ENCODE results near the gene PGR. TPM values are rescaled to one million over a fixed set of nuclear protein-coding genes. Genes with fewer than 3 reads are reported as not detected.

Gene PGR
- total RNA-seq, 1 experiment from 2014 or later: not detected

DNA sequence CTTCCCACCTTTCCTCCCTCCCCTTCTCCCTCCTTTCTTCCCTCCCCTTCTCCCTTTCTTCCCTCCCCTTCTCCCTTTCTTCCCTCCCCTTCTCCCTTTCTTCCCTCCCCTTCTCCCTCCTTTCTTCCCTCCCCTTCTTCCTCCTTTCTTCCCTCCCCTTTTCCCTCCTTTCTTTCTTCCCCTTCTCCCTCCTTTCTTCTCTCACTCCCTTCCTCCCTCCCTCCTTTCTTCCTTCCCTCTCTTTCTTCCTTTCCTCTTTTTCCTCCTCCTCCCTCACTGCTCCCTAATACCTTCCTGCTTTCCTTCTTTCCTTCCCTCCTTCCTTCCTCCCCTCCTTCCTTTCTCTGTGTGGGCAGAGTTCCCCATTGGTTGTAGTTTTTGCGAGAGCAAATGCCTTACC, 76.1 kb downstream of the PGR start:
- DNase-seq (ENCODE audit: low read depth, low spot score): no peak
- no peak for ATAC-seq
- H3K36me3 ChIP-seq (ENCODE audit: control insufficient read depth, insufficient read depth, low read length): no peaks in the 10 kb centered on the region
- POLR2A ChIA-PET: no interaction called here
- H3K4me3 ChIP-seq (ENCODE audit: low read depth in 2 of 2, low read length in 2 of 2): no peak overlapping the region
- no peaks in the 10 kb centered on the region for H3K27me3 ChIP-seq (ENCODE audit: control insufficient read depth, insufficient read depth, low read length)
- CTCF ChIA-PET: no interaction called here
- TF ChIP-seq SIN3A (IDR thresholded peaks at IDR 0.05; ENCODE audit: borderline replicate concordance, insufficient read depth, low read depth, low read length): no peak
- TF ChIP-seq, protein P1, sequence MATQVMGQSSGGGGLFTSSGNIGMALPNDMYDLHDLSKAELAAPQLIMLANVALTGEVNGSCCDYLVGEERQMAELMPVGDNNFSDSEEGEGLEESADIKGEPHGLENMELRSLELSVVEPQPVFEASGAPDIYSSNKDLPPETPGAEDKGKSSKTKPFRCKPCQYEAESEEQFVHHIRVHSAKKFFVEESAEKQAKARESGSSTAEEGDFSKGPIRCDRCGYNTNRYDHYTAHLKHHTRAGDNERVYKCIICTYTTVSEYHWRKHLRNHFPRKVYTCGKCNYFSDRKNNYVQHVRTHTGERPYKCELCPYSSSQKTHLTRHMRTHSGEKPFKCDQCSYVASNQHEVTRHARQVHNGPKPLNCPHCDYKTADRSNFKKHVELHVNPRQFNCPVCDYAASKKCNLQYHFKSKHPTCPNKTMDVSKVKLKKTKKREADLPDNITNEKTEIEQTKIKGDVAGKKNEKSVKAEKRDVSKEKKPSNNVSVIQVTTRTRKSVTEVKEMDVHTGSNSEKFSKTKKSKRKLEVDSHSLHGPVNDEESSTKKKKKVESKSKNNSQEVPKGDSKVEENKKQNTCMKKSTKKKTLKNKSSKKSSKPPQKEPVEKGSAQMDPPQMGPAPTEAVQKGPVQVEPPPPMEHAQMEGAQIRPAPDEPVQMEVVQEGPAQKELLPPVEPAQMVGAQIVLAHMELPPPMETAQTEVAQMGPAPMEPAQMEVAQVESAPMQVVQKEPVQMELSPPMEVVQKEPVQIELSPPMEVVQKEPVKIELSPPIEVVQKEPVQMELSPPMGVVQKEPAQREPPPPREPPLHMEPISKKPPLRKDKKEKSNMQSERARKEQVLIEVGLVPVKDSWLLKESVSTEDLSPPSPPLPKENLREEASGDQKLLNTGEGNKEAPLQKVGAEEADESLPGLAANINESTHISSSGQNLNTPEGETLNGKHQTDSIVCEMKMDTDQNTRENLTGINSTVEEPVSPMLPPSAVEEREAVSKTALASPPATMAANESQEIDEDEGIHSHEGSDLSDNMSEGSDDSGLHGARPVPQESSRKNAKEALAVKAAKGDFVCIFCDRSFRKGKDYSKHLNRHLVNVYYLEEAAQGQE (IDR thresholded peaks at IDR 0.05; ENCODE audit: insufficient read depth in 1 of 2, low read depth in 2 of 2, low read length in 1 of 2): no peak
- TF ChIP-seq TCF7L2 (IDR thresholded peaks at IDR 0.05; ENCODE audit: low read depth, low read length): no peak
- no peak for TF ChIP-seq POLR2AphosphoS5 (IDR thresholded peaks at IDR 0.05; ENCODE audit: low read depth, low read length)
- TF ChIP-seq, protein P2, sequence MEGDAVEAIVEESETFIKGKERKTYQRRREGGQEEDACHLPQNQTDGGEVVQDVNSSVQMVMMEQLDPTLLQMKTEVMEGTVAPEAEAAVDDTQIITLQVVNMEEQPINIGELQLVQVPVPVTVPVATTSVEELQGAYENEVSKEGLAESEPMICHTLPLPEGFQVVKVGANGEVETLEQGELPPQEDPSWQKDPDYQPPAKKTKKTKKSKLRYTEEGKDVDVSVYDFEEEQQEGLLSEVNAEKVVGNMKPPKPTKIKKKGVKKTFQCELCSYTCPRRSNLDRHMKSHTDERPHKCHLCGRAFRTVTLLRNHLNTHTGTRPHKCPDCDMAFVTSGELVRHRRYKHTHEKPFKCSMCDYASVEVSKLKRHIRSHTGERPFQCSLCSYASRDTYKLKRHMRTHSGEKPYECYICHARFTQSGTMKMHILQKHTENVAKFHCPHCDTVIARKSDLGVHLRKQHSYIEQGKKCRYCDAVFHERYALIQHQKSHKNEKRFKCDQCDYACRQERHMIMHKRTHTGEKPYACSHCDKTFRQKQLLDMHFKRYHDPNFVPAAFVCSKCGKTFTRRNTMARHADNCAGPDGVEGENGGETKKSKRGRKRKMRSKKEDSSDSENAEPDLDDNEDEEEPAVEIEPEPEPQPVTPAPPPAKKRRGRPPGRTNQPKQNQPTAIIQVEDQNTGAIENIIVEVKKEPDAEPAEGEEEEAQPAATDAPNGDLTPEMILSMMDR (IDR thresholded peaks at IDR 0.05): no peak
- intact Hi-C loops (cut with micrococcal nuclease; ENCODE audit: unreplicated experiment) (no loop called here), in situ Hi-C loops (cut with HindIII; ENCODE audit: low pct_unique_long_range_greater_than_20kb, low sequenced_read_pairs) (no loop called here)
- H3K9me3 ChIP-seq (ENCODE audit: control insufficient read depth, insufficient read depth, low read depth, low read length): no peaks in the 10 kb centered on the region
- BruUV-seq (replicated peaks): no TSS peak
- no peaks in the 10 kb centered on the region for H3K4me1 ChIP-seq (ENCODE audit: control insufficient read depth, insufficient read depth, low read length)
- no peak overlapping the region for H3K27ac ChIP-seq (ENCODE audit: low read length)

DNA sequence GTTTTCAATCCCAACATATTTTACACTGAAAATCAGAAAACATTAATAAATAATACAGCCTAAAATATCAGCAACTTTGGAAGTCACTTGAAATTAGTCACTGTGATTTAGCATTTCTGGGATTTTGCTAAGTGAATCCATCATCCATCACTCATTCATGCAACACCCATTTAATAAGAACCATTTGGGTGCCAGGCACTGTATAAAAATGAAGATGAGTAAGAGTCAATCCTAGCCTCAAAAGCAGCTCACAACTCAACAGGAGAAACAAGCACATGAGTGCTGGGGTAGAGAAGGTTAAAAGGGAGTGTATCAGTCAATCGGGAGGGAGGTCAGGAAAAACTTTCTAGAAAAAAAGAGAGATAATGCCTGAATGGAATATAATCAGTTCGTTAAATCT, 77.9 kb downstream of the PGR start:
- intact Hi-C loops (cut with micrococcal nuclease; ENCODE audit: unreplicated experiment): no loop called here
- Histone ChIP-seq H3K27ac (ENCODE audit: low read length) (no peak overlapping the region), H3K27me3 (ENCODE audit: control insufficient read depth, insufficient read depth, low read length) (no peaks in the 10 kb centered on the region), H3K36me3 (ENCODE audit: control insufficient read depth, insufficient read depth, low read length) (no peaks in the 10 kb centered on the region), H3K9me3 (ENCODE audit: control insufficient read depth, insufficient read depth, low read depth, low read length) (no peaks in the 10 kb centered on the region), H3K4me1 (ENCODE audit: control insufficient read depth, insufficient read depth, low read length) (no peaks in the 10 kb centered on the region), H3K4me3 (ENCODE audit: low read depth in 2 of 2, low read length in 2 of 2) (no peak overlapping the region)
- ATAC-seq (no peak), DNase-seq (ENCODE audit: low read depth, low spot score) (no peak)
- in situ Hi-C loops (cut with HindIII; ENCODE audit: low pct_unique_long_range_greater_than_20kb, low sequenced_read_pairs): no loop called here
- ChIA-PET POLR2A (no interaction called here), CTCF (no interaction called here)
- BruUV-seq (replicated peaks): no TSS peak
- TF ChIP-seq POLR2AphosphoS5 (IDR thresholded peaks at IDR 0.05; ENCODE audit: low read depth, low read length) (no peak), SIN3A (IDR thresholded peaks at IDR 0.05; ENCODE audit: borderline replicate concordance, insufficient read depth, low read depth, low read length) (no peak), TCF7L2 (IDR thresholded peaks at IDR 0.05; ENCODE audit: low read depth, low read length) (no peak)
- TF ChIP-seq, protein P1 (IDR thresholded peaks at IDR 0.05; ENCODE audit: insufficient read depth in 1 of 2, low read depth in 2 of 2, low read length in 1 of 2): no peak
- TF ChIP-seq, protein P2 (IDR thresholded peaks at IDR 0.05): no peak

All from Panc1 (cell line).